Endothelial cell of umbilical vein (primary cell): Measurements from ENCODE around the gene KANK2. TPM values are rescaled to one million over a fixed set of nuclear protein-coding genes. Genes with fewer than 3 reads are reported as not detected.

Experiments
- BruUV-seq: library from RNA; stranded (reverse); fragments of 400-500 nt; replicated peaks from 2 replicates; lab custom pipeline; 2021; lab: Mats Ljungman, UMichigan
- CTCF ChIA-PET: fragments of 300-600, 350-600 bp; sonication (Branson Sonifier 250); formaldehyde crosslinking; loops from one replicate; lab custom pipeline; 2021; ENCODE audit warnings: antibody characterized with exemption, inconsistent platforms; lab: Charles Lee
- POLR2A ChIA-PET: fragments of 300-600, 350-600 bp; sonication (Branson Sonifier 250); formaldehyde crosslinking; loops from one replicate; lab custom pipeline; 2021; ENCODE audit warnings: antibody characterized with exemption, inconsistent platforms; lab: Charles Lee
- DNase-seq: peaks from one replicate; pipeline ENCODE4 v3.0.0-alpha.2; 2011; ENCODE audit warnings: low read depth, low spot score
- FAIRE-seq: peaks from 2 replicates; lab custom pipeline; 2011; peaks lifted over from hg19 to GRCh38; lab: Jason Lieb, UNC
- H2AFZ ChIP-seq: 2 replicates; pipeline ENCODE4 v1.6.0; 2012; ENCODE audit warnings: low read depth, low read length, control low read depth, inconsistent platforms
- H3K27ac ChIP-seq: 2 replicates; pipeline ENCODE4 v1.5.1; 2011; ENCODE audit warnings: low read depth, mild to moderate bottlenecking, control low read depth, low read length, moderate library complexity; ENCODE audit not compliant: insufficient read depth
- H3K27me3 ChIP-seq, 2 experiments: 2 replicates each; pipeline versions ENCODE4 v1.6.0 to v1.6.1; 2011; ENCODE audit warnings: low read length in 2 of 2, mixed read lengths in 1 of 2; ENCODE audit not compliant: control insufficient read depth in 2 of 2, insufficient read depth in 2 of 2
- H3K36me3 ChIP-seq, 2 experiments: 2 replicates in 1 of 2; 3 replicates in 1 of 2; pipeline ENCODE4 v1.5.1; 2011; ENCODE audit warnings: low read length in 2 of 2, mild to moderate bottlenecking in 1 of 2, moderate library complexity in 1 of 2; ENCODE audit not compliant: control insufficient read depth in 2 of 2, insufficient read depth in 2 of 2; ENCODE audit errors: extremely low read depth in 1 of 2
- H3K4me1 ChIP-seq: 3 replicates; pipeline ENCODE4 v1.5.1; 2011; ENCODE audit warnings: mild to moderate bottlenecking, low read length; ENCODE audit not compliant: control insufficient read depth, insufficient read depth; ENCODE audit errors: extremely low read depth
- H3K4me2 ChIP-seq: 2 replicates; pipeline ENCODE4 v1.6.1; 2011; ENCODE audit warnings: low read length, control low read depth, mixed read lengths; ENCODE audit not compliant: insufficient read depth
- H3K4me3 ChIP-seq, 3 experiments: fragments of 200-600 bp in 1 of 3; sonication (generic), shearing (Covaris generic) in 1 of 3; replicated peaks in 1 of 3; 2 replicates each; pipeline ENCODE4 v1.5.1; 2011 to 2016; ENCODE audit warnings: control low read depth in 3 of 3, low read length in 3 of 3, mild to moderate bottlenecking in 2 of 3, inconsistent platforms in 1 of 3, low read depth in 1 of 3, moderate library complexity in 1 of 3; ENCODE audit not compliant: insufficient read depth in 1 of 3
- H3K79me2 ChIP-seq: 2 replicates; pipeline ENCODE4 v1.6.0; 2012; ENCODE audit warnings: low read length, inconsistent platforms; ENCODE audit not compliant: control insufficient read depth, insufficient read depth
- H3K9ac ChIP-seq: replicated peaks from 2 replicates; pipeline ENCODE3; 2011; ENCODE audit warnings: low read length, control low read depth; ENCODE audit not compliant: insufficient read depth; ENCODE audit errors: extremely low read depth
- H3K9me1 ChIP-seq: replicated peaks from 3 replicates; pipeline ENCODE4 v1.6.0; 2011; ENCODE audit warnings: mild to moderate bottlenecking, low read length; ENCODE audit not compliant: control insufficient read depth, insufficient read depth; ENCODE audit errors: extremely low read depth
- H3K9me3 ChIP-seq: replicated peaks from 2 replicates; pipeline ENCODE4 v1.5.1; 2012; ENCODE audit warnings: low read length, inconsistent platforms; ENCODE audit not compliant: control insufficient read depth, insufficient read depth
- H4K20me1 ChIP-seq: replicated peaks from 2 replicates; pipeline ENCODE3; 2011; ENCODE audit warnings: mild to moderate bottlenecking, low read length; ENCODE audit not compliant: control insufficient read depth, insufficient read depth; ENCODE audit errors: extremely low read depth
- EZH2 ChIP-seq: IDR thresholded peaks from 2 replicates; pipeline ENCODE4 v1.6.1; 2012; ENCODE audit warnings: borderline replicate concordance, low read depth, mild to moderate bottlenecking, moderate library complexity, low read length, inconsistent platforms; ENCODE audit not compliant: severe bottlenecking
- FOS ChIP-seq: IDR thresholded peaks from 2 replicates; pipeline ENCODE4 v1.6.1; 2011; ENCODE audit warnings: mild to moderate bottlenecking, low read length, moderate library complexity, borderline replicate concordance; ENCODE audit not compliant: insufficient read depth
- GATA2 ChIP-seq: IDR thresholded peaks from 2 replicates; pipeline ENCODE4 v1.7.0; 2011; ENCODE audit warnings: low read depth, mild to moderate bottlenecking, moderate library complexity, mixed read lengths, low read length; ENCODE audit not compliant: insufficient read length, insufficient read depth
- JUN ChIP-seq: IDR thresholded peaks from 2 replicates; pipeline ENCODE4 v1.6.1; 2011; ENCODE audit warnings: borderline replicate concordance, low read depth; ENCODE audit not compliant: insufficient read length, insufficient read depth
- MYC ChIP-seq: IDR thresholded peaks from one replicate; pipeline ENCODE4 v1.6.1; 2011; ENCODE audit warnings: mild to moderate bottlenecking, low read depth, low read length
- POLR2A ChIP-seq: IDR thresholded peaks from 2 replicates; pipeline ENCODE4 v1.6.1; 2012; ENCODE audit warnings: low read depth, mild to moderate bottlenecking, control low read depth, low read length
- POLR2AphosphoS5 ChIP-seq: IDR thresholded peaks from 2 replicates; pipeline ENCODE4 v1.6.1; 2012; ENCODE audit warnings: low read depth, mild to moderate bottlenecking, control low read depth, low read length, moderate library complexity; ENCODE audit not compliant: insufficient read depth
- dilution Hi-C: fragments of 300-500 bp; cut with MboI; formaldehyde crosslinking; loops from one replicate; pipeline ENCODE4 v1.15.0; 2019; ENCODE audit warnings: low sequenced_read_pairs; ENCODE audit not compliant: extremely low pct_ligation_motif_present
- intact Hi-C: fragments of 100-400 bp; cut with micrococcal nuclease; formaldehyde crosslinking; loops from one replicate; pipeline ENCODE4 v1.10.0; 2022
- polyA plus RNA-seq, 4 experiments: library from polyadenylated mRNA; depleted of rRNA in 3 of 4; stranded (reverse) in 3 of 4; unstranded in 1 of 4; fragments of >200 nt; gene quantifications; 2 replicates each; pipeline versions ENCODE4 v1.2.1 to v1.2.3, GENCODE V29; 2011 to 2012; ENCODE audit warnings: missing spikeins in 1 of 4
- total RNA-seq: library from RNA; stranded (reverse); gene quantifications from 2 replicates; pipeline ENCODE4 v1.2.3, GENCODE V29; 2021
- TF ChIP-seq, protein P1 (sequence below): IDR thresholded peaks from 2 replicates; pipeline ENCODE4 v1.6.1; 2011; ENCODE audit not compliant: insufficient read depth, insufficient read length
- TF ChIP-seq, protein P2 (sequence below), 2 donors: IDR thresholded peaks; 1 replicate in 1 of 2; 2 replicates in 1 of 2; pipeline ENCODE4 v1.5.1; 2011; ENCODE audit warnings: low read length in 2 of 2, mild to moderate bottlenecking in 2 of 2, moderate library complexity in 2 of 2, control low read depth in 1 of 2, inconsistent platforms in 1 of 2, low read depth in 1 of 2; ENCODE audit not compliant: insufficient read depth in 1 of 2; ENCODE audit errors: extremely low read depth in 1 of 2

KANK2 gene
- total and polyA plus RNA-seq, 2 donors (not counting 3 experiments of a cell fraction or from before 2014, with no cell fraction given): 41.7 to 77.9 TPM

DNA sequence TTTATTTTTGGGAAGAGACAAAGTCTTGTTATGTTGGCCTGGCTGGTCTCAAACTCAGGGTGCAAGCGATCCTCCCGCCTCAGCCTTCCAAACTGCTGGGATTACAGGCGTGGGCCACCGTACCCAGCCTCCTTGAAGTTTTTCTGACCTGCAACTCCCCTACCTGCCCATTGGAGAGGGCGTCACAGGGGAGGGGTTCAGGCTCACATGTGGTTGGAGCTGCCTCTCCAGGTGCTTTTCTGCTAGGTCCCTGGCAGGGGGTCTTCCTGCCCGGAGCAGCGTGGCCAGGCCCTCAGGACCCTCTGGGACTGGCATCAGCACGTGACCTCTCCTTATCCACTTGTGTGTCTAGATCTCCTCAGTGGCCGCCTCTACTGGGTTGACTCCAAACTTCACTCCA lies 80.8 kb downstream of the KANK2 start:
- BruUV-seq: no TSS peak
- no peaks in the 10 kb centered on the region for H3K27me3 ChIP-seq

More for the DNA sequence above, 80.8 kb downstream of the KANK2 start:
- Histone ChIP-seq H3K9me3 (no peaks in the 10 kb centered on the region), H3K36me3 (peaks cover 27% of the 10 kb centered on the region in 2 experiments), H3K9me1 (no peaks in the 10 kb centered on the region), H3K4me2 (no peak overlapping the region), H2AFZ (no peak overlapping the region), H4K20me1 (no peaks in the 10 kb centered on the region), H3K4me3 (no peak overlapping the region), H3K79me2 (peaks cover 23% of the 10 kb centered on the region), H3K9ac (no peak overlapping the region), H3K4me1 (no peaks in the 10 kb centered on the region), H3K27ac (no peak overlapping the region)
- POLR2A ChIA-PET: no interaction called here
- CTCF ChIA-PET: interaction anchor here (3.4 kb wide), 1 partner anchor 10 kb away, joined by 12 read pairs; no protein-coding TSS in a partner anchor
- no peak for FAIRE-seq
- intact Hi-C loops (no loop called here), dilution Hi-C loops (no loop called here)
- no peak for DNase-seq
- TF ChIP-seq POLR2AphosphoS5: no peak
- no peak for TF ChIP-seq POLR2A
- TF ChIP-seq EZH2: no peak
- TF ChIP-seq MYC: no peak
- no peak for TF ChIP-seq JUN
- TF ChIP-seq, protein P1, sequence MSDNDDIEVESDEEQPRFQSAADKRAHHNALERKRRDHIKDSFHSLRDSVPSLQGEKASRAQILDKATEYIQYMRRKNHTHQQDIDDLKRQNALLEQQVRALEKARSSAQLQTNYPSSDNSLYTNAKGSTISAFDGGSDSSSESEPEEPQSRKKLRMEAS: no peak
- no peak for TF ChIP-seq FOS
- TF ChIP-seq GATA2: no peak
- TF ChIP-seq, protein P2, sequence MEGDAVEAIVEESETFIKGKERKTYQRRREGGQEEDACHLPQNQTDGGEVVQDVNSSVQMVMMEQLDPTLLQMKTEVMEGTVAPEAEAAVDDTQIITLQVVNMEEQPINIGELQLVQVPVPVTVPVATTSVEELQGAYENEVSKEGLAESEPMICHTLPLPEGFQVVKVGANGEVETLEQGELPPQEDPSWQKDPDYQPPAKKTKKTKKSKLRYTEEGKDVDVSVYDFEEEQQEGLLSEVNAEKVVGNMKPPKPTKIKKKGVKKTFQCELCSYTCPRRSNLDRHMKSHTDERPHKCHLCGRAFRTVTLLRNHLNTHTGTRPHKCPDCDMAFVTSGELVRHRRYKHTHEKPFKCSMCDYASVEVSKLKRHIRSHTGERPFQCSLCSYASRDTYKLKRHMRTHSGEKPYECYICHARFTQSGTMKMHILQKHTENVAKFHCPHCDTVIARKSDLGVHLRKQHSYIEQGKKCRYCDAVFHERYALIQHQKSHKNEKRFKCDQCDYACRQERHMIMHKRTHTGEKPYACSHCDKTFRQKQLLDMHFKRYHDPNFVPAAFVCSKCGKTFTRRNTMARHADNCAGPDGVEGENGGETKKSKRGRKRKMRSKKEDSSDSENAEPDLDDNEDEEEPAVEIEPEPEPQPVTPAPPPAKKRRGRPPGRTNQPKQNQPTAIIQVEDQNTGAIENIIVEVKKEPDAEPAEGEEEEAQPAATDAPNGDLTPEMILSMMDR (IDR thresholded peaks at IDR 0.05; ENCODE audit: extremely low read depth in 1 of 2, insufficient read depth in 1 of 2, low read depth in 1 of 2, low read length in 2 of 2): no peak
